IMR-90 (cell line): ENCODE measurements around the gene SLBP.

Source experiments
- CEBPB ChIP-seq: IDR thresholded peaks from 2 replicates; pipeline ENCODE4 v1.6.1; 2012; ENCODE audit warnings: low read depth, low read length, improper control_type of control experiment
- CTCF ChIP-seq: conservative IDR thresholded peaks from 2 replicates; pipeline ENCODE4 v1.5.1; 2012; ENCODE audit warnings: mild to moderate bottlenecking, low read depth, low read length, improper control_type of control experiment
- ELK1 ChIP-seq: fragments of 150-350 bp; IDR thresholded peaks from 2 replicates; pipeline ENCODE4 v1.6.1; 2016; ENCODE audit warnings: low read depth, mild to moderate bottlenecking, low read length, moderate library complexity, borderline replicate concordance
- FOS ChIP-seq: fragments of 150-350 bp; IDR thresholded peaks from 2 replicates; pipeline ENCODE4 v1.6.1; 2016; ENCODE audit warnings: low read depth, low read length
- MXI1 ChIP-seq: IDR thresholded peaks from 2 replicates; pipeline ENCODE4 v1.6.1; 2012; ENCODE audit warnings: low read depth, mild to moderate bottlenecking, low read length, moderate library complexity, borderline replicate concordance
- POLR2A ChIP-seq: IDR thresholded peaks from 2 replicates; pipeline ENCODE4 v1.6.1; 2012; ENCODE audit warnings: mild to moderate bottlenecking, low read depth, low read length
- RAD21 ChIP-seq: IDR thresholded peaks from 2 replicates; pipeline ENCODE4 v1.6.1; 2012; ENCODE audit warnings: low read length, improper control_type of control experiment
- RCOR1 ChIP-seq: IDR thresholded peaks from 2 replicates; pipeline ENCODE4 v1.6.1; 2012; ENCODE audit warnings: mild to moderate bottlenecking, low read length, improper control_type of control experiment; ENCODE audit not compliant: insufficient replicate concordance
- USF2 ChIP-seq: fragments of 150-350 bp; IDR thresholded peaks from 2 replicates; pipeline ENCODE4 v1.6.1; 2017; ENCODE audit warnings: mild to moderate bottlenecking, antibody characterized with exemption, low read length, low read depth

- no peak for TF ChIP-seq CTCF
- TF ChIP-seq POLR2A, result no peak
- no peak for TF ChIP-seq RCOR1
- no peak for TF ChIP-seq MXI1
- TF ChIP-seq FOS, result no peak
- no peak for TF ChIP-seq USF2
- TF ChIP-seq RAD21, result no peak
- no peak for TF ChIP-seq ELK1
- TF ChIP-seq CEBPB, result no peak
Observed at GRCh38 chr4:1761130-1761689, 49.1 kb upstream of the SLBP start.
